BJ (cell line): ENCODE measurements around the gene TOB1. TPM values are rescaled to one million over a fixed set of nuclear protein-coding genes. Genes with fewer than 3 reads are reported as not detected.

Experiments used
- CTCF ChIA-PET: fragments of 350-600 bp; formaldehyde crosslinking; extraction: SDS; loops from one replicate; lab custom pipeline; 2021; ENCODE audit warnings: antibody characterized with exemption, inconsistent platforms; lab: Yijun Ruan, JAX
- POLR2A ChIA-PET: fragments of 300-600 bp; sonication (Branson Sonifier 250); formaldehyde crosslinking; extraction: SDS; loops from one replicate; lab custom pipeline; 2021; ENCODE audit warnings: antibody characterized with exemption; lab: Charles Lee
- DNase-seq: peaks from one replicate; pipeline ENCODE4 v3.0.0-alpha.2; 2011; ENCODE audit warnings: low read depth
- H3K27me3 ChIP-seq: 2 replicates; pipeline ENCODE4 v1.6.0; 2011; ENCODE audit warnings: low read length; ENCODE audit not compliant: control insufficient read depth, insufficient read depth
- H3K36me3 ChIP-seq: 2 replicates; pipeline ENCODE4 v1.5.1; 2011; ENCODE audit warnings: low read length; ENCODE audit not compliant: control insufficient read depth, insufficient read depth
- H3K4me3 ChIP-seq: 2 replicates; pipeline ENCODE4 v1.5.1; 2011; ENCODE audit warnings: low read depth, mild to moderate bottlenecking, control low read depth, low read length
- CTCF ChIP-seq: IDR thresholded peaks from 2 replicates; pipeline ENCODE4 v1.5.1; 2011; ENCODE audit warnings: low read depth, mild to moderate bottlenecking, control low read depth, inconsistent platforms, low read length, moderate library complexity; ENCODE audit not compliant: insufficient read depth
- polyA plus RNA-seq: library from polyadenylated mRNA; depleted of rRNA; stranded (reverse); fragments of >200 nt; gene quantifications from 2 replicates; pipeline ENCODE4 v1.2.3, GENCODE V29; 2011

TOB1 gene
- polyA plus RNA-seq, 1 experiment: 16.1 TPM

DNA sequence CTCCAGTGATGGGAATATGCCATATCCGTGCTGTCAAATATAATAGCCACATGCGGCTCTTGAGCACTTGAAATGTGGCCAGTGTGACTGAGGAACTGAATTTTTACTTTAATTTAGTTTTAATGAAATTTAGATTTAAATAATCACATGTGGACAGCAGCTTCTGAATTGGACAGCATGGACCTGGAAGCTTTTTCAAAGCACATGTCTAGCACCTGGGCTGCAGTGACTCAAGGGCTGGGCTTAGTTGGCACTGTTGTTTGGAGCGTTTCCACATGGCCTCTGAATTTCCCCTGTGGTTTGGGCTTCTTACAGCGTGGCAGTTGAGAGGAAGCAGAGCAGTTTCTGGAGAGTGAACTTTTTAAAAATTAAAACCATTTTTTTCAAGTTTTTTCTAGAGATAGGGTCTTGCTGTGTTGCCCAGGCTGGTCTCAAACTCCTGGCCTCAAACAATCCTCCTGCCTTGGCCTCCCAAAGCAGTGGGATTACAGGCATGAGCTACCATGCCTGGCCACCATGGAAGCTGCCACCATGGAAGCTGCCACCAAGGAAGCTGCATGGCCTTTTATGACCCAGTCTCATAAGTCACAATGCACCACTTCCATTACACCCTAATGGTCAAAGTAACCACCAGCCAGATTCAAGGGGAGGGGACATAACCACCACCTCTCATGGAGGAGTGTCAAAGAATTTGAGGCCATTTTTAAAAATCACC, 6.7 kb upstream of the TOB1 start:
- Histone ChIP-seq H3K27me3 (0 out of 2 replicates have a peak, but pooled peaks cover 2% of the 10 kb centered on the region), H3K4me3 (no peak overlapping the region), H3K36me3 (no peaks in the 10 kb centered on the region)
- CTCF ChIA-PET: no interaction called here
- POLR2A ChIA-PET: no interaction called here
- TF ChIP-seq CTCF: no peak
- no peak for DNase-seq

DNA sequence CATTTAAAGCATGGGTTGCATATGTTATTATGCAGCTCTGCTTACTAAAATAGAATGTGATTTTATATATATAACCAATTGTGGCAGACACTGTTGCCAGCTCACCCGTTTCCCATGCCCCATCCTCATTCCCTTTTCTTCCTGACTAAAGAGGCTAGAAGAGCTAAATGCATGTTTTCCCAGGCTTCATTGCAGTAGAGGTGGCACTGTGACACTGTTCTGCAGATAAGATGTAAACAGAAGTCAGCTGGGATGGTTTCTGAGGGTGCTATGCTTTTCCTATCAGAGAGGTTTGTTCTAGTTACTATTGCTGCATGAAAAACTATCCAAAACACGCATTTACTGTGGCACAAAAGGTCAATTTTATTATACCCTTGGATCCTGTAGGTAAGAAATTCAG, 5.7 kb upstream of the TOB1 start:
- H3K27me3 ChIP-seq: 0 out of 2 replicates have a peak, but pooled peaks cover 1% of the 10 kb centered on the region
- H3K36me3 ChIP-seq: no peaks in the 10 kb centered on the region
- TF ChIP-seq CTCF: no peak
- CTCF ChIA-PET: no interaction called here
- no peak overlapping the region for H3K4me3 ChIP-seq
- POLR2A ChIA-PET: no interaction called here
- DNase-seq: no peak

- no peak for TF ChIP-seq CTCF
- no peaks in the 10 kb centered on the region for H3K36me3 ChIP-seq
- H3K4me3 ChIP-seq: no peak overlapping the region
- H3K27me3 ChIP-seq: no peaks in the 10 kb centered on the region
- POLR2A ChIA-PET: no interaction called here
- CTCF ChIA-PET: no interaction called here
- no peak for DNase-seq
Observed at GRCh38 chr17:50871364-50871763, 5.2 kb upstream of the TOB1 start.

DNA sequence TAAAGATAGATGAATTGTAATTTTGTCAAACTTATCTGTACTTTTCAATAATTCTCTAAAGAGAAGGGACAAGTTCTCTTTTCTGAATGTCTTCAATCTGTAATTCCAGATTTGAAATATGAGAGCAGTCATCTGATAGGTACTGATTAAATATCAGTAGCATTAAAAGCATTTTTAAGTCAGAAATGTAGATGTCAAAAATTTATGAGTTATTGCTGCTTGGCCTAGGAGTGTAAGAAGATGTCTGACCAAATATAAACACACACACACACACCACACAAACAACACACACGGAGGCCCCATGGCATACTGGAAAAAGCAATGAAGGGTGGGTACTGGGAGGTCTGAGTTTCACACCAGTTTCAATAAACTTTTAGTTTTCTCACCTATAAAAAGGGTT, 2.4 kb upstream of the TOB1 start:
- no peak for DNase-seq
- ChIA-PET POLR2A (no interaction called here), CTCF (no interaction called here)
- H3K36me3 ChIP-seq: peaks cover under 1% of the 10 kb centered on the region; the same call in 1 of the 2 replicates
- H3K4me3 ChIP-seq: no peak overlapping the region
- no peaks in the 10 kb centered on the region for H3K27me3 ChIP-seq
- no peak for TF ChIP-seq CTCF

DNA sequence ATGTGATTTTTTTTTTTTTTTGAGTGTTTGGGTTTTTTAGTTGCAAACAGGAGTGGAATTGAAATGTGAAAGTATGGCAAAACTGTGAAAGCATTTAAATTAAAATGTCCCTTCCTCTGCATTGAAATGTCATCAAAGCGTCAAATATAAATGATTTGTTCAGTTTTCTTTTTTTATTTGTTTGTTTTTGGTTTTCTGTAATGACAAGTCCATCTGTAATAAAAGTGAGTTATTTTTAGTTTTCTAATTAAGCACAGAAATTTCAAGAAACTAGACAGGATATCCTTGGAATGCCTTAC, 1.9 kb upstream of the TOB1 start:
- H3K4me3 ChIP-seq: peak overlapping the region; percentile 85
- ChIA-PET POLR2A (no interaction called here), CTCF (interaction anchor here (1.0 kb wide), 1 partner anchor 44 kb away, joined by 3 read pairs; no protein-coding TSS in a partner anchor)
- H3K27me3 ChIP-seq: no peaks in the 10 kb centered on the region
- H3K36me3 ChIP-seq: peaks cover 6% of the 10 kb centered on the region
- no peak for DNase-seq
- TF ChIP-seq CTCF: no peak
